Jurkat, Clone E6-1 (cell line): ENCODE results near the gene RASSF6.
A peak's percentile ranks its signal among the peaks of the same experiment; 100 is the strongest.
"Not testable (repeated sequence)": the region's sequence is repeated elsewhere in the genome, so short reads cannot be mapped to it uniquely, and the experiment has no call there.

Experiments
- DNase-seq: peaks from one replicate; pipeline ENCODE4 v3.0.0-alpha.2; 2011; ENCODE audit warnings: low read depth, low spot score
- H3K4me3 ChIP-seq: 2 replicates; pipeline ENCODE4 v1.5.1; 2011; ENCODE audit warnings: mild to moderate bottlenecking, low read length, control low read depth, moderate library complexity

RASSF6 gene

DNA sequence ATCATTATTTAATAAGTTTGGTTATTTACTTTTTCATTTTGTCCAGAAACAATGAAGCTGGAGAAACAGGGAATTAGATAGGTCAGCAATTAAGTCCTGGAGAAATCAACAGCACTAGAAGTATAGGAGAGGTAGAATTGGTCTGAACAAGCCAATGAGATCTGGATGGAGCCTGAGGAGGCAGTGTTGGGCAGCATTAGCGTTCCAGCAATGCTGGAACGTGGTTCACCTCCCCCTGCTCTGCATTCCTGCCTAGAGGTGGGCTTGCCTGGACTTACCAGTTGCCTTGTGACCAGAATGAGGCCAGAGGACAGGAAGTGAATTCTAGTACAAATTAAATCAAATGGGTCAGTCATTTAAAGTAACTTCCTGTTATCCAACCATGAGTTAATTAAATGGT lies 4.6 kb downstream of the RASSF6 start:
- no peak overlapping the region for H3K4me3 ChIP-seq
- no peak for DNase-seq

DNA sequence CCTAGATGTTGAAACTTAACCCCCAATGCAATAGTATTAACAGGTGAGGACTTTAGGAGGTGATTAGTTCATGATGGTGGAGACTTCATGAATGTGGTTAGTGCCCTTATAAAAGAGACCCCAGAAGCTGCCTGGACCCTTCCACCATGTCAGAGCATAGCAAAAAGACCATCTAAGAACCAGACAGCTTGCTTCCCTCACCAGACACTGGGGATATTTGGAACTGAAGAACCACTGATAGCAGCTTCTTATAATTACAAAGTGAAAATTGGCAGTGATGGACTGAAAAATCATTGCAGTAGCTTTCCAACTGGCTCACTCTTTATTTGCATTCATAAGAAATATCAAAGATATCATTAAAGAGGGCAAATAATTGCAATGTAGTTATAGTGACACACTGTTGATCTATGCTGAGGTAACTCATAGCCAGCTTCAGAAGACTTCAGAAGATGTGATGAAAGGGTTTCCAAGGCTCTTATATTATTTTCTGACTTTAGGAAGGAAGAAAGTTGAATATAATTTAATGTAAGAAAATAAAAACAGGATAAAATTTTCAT lies 5.8 kb downstream of the RASSF6 start:
- DNase-seq, result no peak
- no peak overlapping the region for H3K4me3 ChIP-seq

DNA sequence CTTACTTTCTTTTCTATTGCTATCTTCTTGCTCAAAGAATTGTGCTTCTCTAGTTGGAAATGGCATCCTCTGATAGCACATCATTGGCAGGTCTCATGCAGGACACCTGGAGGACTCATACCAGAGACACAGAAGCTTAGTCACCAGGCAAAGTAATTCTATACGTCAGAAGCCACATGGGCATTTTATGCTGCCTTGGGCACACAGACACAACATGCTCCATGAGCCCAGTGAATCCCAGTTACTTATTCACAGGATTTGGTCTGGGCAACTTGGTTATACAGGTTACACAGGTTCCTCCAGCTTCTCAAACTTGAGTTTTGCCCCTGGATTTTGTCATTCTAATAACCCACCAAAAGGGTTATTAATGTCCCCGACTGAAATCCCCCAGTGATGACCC lies 7.1 kb downstream of the RASSF6 start:
- H3K4me3 ChIP-seq, result no peak overlapping the region
- no peak for DNase-seq

DNA sequence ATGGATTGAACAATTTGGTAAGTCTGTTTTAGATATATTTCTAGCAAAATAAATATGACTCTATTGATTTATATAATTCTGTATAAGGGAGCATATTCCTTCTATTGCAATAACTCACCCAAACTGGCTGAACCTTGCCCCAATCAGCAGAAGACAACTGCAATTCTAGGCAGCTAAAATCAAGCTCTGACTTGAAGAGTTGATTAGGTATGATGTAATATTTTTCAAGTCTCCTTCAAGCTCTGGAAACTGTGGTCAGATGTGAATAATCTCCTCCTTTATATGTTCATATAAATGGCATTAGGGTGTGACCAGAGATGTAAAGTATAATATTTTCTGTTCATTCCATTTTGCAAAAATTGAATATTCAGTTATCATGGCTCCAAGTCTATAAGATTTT lies 8.2 kb downstream of the RASSF6 start:
- no peak for DNase-seq
- H3K4me3 ChIP-seq, result no peak overlapping the region

DNA sequence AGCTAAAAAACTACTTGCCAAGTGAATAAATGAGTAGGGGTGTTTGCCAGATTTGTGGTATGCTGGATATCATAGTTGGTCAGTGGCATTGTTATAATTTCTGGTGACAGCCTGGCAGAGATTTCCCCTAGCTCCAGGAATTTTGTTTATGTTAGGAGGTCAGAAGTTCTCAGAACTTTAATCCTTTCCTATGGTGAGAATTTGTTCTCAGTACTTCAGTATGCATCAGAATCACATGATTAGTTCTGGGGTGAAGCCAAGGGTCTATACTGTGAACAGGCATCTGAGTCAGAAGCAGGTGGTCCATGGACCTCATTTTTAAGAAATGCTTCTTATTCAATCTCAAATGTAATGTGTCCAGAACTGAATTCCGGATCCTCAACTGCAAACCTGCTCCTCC lies 10.5 kb downstream of the RASSF6 start:
- DNase-seq, result no peak
- no peak overlapping the region for H3K4me3 ChIP-seq

DNA sequence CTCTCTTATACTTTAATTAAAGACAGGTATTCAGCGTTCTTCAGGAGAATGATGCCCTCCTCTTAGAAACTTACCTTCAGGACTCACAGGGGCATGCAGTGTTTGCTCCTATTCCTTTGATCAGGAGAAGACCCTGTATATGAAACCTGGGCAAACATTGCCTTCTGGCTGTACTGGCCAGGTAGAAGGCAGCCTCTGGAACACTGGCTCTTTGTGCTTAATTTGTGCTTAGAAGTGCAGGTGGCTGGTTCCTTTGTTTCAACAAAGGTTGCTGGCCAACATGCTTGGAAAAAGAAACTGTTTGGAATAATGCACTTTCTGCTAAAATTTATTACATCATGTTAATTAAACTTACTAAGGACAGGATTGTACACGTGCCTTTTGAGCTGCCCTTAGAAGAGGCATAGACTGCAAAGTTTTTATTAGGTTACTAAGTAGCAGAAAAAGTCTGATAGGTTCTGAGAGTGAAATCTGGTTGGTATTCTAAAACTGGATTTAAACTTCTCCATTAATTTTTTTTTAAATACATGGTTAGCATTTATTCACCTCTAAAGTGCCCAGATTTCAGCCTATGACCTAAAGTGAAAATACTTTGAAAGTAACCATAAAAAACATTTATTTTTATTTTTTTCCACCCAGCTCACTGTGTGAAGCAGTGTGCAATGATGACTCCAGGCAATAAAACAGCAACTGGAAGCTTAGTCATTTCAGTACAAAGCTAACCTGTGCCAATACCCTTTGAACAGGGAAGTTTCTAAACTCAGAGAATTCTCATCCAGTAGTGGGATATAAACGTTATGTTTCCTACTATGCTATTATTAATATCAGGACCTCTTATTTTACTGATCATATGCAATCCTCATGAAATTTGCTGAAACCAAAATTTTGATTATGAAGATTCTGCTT lies 11.3 kb downstream of the RASSF6 start:
- DNase-seq, result no peak
- H3K4me3 ChIP-seq, result no peak overlapping the region

DNA sequence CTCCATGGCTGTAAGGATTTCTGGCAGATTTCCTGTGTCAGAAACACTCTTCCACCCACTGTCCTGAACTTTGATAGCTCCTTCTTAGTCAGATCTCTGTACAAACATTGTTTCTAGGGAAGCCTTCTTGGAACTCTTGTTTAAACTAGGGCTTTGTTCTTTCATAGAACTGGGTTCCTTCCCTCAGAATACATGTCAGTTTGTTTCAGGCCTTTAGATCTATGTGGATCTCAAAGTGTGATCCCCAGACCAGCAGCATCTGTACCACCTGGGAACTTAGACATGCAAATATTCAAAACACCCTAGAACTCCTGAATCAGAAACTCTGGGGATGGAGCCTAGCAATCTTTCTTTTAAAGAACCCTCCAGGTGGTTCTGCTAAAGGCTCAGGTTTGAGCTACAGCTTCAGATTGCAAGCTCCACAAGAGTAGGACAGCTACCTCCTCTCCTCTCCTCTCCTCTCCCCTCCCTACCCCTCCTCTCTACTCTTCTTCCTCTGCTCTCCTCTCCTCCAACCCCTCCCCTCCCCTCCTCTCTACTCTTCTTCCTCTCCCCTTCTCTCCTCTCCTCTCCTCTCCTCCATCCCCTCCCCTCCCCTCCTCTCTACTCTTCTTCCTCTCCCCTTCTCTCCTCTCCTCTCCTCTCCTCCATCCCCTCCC lies 12.7 kb downstream of the RASSF6 start:
- DNase-seq, result no peak
- no peak overlapping the region for H3K4me3 ChIP-seq

DNA sequence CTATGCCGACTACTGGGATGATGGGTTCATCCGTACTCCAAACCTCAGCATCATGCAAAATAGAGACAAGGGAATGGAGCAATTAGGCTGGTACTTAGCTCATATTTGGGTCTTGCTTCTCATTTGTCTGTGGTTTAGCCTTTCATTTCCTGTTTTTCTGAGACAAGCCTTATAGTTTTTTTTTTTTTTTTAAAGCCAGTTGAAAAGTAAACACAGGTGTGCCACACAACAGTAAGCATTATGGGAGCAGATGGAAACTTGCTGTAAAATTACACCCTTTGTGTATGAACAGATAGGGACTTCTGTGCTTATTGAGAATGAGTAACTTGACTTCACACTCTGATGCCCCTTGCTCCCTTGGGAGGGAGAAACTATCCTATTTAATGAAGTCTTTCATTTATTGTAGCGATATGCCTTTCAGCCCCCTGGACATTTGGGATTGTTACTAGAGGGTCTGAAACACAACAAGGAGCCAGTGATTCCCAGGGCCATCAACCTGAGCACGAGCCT lies 13.7 kb downstream of the RASSF6 start:
- DNase-seq, result peak; percentile 57
- H3K4me3 ChIP-seq, result no peak overlapping the region

DNA sequence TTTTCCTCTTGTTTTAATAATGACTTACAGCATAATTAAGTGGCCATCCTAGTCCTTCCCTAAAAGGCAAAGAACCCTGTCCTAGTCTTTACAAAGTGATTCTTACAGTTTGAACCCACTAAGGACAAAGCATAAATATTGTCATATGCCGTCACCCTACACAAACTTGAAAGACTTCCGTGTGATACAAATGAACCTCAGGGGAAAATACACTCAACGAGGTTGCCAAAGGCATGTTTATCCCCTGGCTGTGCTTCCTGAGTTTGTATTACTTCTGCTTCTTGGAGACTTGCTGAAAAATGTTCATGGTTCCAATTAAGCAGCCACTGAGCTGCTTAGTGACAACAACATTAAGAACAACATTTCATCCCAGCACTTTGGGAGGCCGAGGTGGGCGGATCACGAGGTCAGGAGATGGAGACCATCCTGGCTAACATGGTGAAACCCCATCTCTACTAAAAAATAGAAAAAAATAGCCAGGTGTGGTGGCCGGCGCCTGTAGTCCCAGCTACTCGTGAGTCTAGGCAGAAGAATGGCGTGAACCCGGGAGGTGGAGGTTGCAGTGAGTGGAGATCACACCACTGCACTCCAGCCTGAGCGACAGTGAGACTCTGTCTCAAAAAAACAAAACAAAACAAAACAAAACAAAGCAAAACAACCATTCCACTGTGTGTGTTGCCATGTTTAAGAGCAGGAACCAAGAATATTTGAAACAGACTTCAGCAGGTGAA lies 16.2 kb downstream of the RASSF6 start:
- no peak overlapping the region for H3K4me3 ChIP-seq
- no peak for DNase-seq

DNA sequence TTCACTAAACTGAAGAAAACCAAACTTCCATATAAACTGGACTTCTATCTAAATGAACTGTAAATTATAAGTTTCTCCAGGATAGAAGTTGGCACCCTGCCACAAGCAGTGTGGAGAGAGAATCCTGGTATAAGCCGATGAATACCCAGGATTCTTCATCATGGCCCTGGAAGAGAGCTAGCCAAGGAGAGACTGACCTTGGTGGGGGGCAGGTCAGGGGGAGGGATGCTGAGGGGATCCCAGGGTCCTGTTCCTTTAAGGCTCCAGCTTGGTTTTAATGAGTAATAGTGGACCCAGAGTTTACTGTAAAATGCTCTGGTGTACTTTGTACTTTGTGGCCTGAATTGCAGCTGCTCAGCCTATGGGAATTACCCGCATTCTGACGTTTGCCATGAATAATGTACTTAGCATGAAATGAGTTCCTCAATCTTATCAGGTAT lies 16.9 kb downstream of the RASSF6 start:
- no peak for DNase-seq
- H3K4me3 ChIP-seq, result no peak overlapping the region

DNA sequence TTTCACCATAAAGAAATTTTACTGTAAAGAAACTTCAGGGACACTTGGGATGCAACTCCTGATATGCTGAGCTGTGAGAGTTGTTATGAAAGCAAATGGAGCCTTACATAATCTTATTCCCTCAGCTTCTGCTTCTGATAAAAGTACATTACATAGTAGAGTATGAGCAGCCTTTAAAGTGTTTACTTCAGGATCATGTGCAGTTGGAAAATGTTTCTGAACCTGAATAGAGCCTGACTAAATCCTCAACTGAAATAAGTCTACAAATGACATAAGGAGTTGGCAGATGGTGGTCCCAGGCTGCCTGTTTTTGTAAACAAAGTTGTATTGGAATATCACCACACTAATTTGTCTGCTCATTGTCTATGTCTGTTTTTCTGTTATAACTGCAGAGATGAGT lies 19.3 kb downstream of the RASSF6 start:
- no peak for DNase-seq
- H3K4me3 ChIP-seq, result no peak overlapping the region

DNA sequence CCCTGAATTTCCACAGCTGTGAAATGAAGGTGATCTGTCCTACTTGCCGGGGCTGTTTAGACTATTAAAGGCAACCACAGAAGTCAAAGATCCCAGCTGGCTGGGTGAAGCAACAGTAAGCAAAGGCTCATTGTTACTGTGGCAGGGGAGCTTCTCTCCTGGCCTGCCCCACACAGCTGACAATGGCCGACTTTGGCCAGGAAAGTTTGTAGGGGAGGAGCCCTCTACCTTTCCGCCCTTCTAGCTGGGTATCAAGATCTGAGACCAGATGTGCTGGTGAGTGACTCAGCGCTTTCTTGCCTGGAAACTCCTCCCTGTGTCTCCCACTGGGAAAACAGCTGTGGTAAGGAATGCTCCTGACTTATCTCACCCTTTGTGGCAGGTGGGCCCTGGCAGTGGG lies 21.1 kb downstream of the RASSF6 start:
- DNase-seq, result no peak
- H3K4me3 ChIP-seq, result no peak overlapping the region

DNA sequence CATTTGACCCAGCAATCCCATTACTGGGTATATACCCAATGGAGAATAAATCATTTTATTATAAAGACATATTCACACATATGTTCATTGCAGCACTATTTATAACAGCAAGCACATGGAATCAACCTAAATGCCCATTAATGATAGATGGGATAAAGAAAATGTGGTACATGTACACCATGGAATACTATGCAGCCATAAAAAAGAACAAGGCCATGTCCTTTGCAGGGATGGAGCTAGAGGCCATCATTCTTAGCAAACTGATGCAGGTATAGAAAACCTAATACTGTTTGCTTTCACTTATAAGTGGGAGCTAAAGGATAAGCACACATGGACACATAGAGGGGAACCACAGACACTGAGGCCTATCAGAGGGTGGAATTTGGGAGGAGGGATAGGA lies 22.6 kb downstream of the RASSF6 start:
- H3K4me3 ChIP-seq, result no peak overlapping the region
- DNase-seq, result no peak

DNA sequence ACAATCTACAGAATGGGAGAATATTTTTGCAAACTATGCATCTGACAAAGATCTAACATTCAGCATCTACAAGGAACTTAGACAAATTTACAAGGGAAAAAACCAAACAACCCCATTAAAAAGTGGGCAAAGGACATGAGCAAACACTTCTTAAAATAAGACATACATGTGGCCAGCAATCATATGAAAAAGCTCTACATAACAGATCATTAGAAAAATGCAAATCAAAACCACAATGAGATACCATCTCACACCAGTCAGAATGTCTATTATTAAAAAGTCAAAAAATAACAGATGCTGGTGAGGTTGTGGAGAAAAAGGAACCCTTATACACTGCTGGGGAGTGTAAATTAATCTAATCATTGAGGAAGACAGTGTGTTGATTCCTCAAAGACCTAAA lies 23.1 kb downstream of the RASSF6 start:
- H3K4me3 ChIP-seq, DNase-seq: not testable (repeated sequence)

DNA sequence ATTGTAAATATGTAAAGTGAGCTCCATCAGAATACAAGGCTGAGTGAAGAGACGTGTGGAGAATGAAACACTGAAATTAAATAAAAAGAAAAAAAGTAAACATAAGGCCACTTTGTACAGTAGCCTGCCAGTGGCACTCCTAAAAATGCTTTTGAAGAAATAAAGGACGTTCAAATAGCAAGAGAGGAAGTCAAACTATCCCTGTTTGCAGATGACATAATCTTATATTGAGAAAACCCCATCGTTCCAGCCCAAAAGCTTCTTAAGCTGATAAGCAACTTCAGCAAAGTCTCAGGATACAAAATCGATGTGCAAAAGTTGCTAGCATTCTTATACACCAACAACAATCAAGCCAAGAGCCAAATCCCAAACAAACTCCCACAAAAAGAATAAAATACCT lies 24.2 kb downstream of the RASSF6 start:
- no peak overlapping the region for H3K4me3 ChIP-seq
- DNase-seq, result no peak

DNA sequence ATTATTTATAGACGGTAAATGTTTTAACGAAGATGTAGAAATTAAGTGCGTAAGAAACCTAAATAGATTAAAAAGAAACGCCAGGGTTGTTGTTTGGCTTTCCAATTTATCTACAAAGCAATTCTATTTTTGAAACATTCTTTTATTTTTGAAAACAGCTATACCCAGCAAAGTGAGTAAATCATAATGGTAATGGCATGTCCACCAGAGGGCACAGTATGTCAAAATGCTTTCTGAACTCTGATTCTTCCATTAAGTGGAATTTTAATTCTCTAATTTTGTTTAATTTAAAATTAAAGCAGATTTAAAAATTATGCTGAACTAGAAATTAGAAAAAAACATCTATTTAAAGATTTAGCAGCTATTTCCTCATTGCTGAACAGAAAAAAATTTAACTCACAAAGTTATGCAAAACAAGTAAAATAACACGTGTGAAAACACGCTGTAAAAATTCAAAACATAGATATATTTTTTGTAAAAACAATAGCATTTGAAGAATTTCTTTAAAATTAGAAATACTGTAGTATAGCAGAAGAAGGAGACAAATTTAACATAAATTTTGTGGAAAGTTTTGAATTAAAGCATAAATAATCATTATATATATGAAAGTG lies 26.5 kb downstream of the RASSF6 start:
- peak; percentile 34 for DNase-seq

DNA sequence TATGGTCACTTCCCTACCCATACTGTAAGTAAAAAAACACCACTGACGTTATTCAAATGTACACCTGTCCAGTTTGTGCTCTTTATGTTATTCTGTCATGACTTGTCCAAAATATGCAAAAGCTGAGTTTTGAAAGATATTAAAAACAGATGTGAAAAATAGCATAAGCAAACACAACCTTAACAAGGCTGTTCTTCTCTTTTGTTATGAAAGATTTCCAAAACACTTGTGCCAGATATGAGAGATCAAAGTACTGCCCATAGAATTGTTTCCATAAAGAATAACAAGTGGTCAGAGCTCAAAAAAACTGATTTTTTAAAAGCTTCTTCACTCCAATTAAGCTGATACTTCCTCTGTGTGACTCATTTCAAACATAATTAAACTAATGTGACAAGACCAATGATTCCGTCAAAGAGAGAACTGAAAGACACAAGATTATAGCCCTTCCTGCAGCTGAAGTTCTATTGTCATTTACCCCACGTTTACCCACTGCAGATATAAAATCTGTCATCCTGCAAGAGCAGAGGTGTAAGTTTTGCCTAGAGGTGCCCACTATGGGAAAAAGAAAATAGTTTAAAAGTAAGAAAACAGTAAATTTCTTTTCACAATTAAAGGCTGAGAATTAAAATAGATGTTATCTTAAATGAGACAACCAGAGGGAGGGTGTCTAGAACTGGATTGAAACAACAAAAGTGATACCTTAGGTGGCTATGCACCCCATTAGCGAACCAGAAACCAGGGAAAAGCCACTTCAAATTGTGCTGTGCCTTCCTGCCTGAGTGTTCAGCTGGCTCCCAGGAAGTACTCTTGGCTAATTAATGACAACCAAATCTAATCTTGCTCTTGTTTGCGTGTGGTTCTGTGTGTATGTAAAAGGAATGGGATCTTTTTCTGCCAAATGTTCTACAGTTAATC lies 30.1 kb downstream of the RASSF6 start:
- no peak overlapping the region for H3K4me3 ChIP-seq
- DNase-seq, result no peak

More for the DNA sequence above, 26.5 kb downstream of the RASSF6 start:
- H3K4me3 ChIP-seq, result no peak overlapping the region

DNA sequence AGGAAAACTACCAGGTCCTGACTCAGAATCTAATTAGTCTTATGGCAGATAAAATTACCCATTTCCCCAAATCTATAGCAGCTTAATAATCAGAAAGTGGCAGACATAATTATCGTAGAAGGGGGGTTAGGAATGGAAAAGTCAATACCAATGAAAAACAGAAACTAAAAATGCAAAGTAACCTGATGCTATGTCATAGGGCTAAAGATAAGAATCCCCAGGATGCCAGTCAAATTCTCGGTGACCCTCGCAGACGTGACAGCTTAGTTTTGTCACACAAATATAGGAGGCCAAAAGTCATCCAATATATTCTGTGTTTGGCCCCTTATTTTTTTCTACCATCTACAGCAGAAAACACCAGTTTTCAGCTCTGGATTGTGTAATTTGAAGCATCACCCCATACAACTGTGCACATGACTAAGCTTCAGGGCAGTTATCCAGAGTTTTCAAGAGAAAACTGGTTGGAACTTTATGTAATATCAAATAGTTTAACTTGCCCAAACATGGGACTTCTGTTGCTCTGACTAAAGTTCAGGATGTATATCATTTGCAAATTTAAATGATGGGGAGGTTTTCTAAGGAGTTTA lies 30.9 kb downstream of the RASSF6 start:
- no peak for DNase-seq
- H3K4me3 ChIP-seq, result no peak overlapping the region
